ENCODE data around the gene HDHD3.
"Not testable (repeated sequence)": the region's sequence is repeated elsewhere in the genome, so short reads cannot be mapped to it uniquely, and the experiment has no call there.

HDHD3 gene

DNA sequence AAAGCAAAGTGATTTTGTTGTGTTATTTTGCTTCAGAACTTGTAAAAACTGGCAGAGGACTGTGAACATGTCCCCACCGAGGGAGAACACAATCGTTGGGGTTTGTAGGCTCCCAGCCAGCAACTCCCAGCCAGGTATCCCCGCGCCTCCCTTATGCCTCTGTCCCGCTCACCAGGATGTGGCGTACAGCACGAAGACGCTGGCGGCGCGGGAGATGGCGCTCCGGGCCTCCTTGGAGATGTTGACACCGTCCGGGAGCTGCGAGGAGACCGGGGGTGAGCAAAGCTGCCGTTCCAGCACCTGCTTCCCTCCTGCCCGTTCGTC lies 33.1 kb upstream of the HDHD3 start:
- peak overlapping the region; percentile 93 for H3K4me3 ChIP-seq (ENCODE audit: low read depth, low read length)
- TF ChIP-seq, protein P1, sequence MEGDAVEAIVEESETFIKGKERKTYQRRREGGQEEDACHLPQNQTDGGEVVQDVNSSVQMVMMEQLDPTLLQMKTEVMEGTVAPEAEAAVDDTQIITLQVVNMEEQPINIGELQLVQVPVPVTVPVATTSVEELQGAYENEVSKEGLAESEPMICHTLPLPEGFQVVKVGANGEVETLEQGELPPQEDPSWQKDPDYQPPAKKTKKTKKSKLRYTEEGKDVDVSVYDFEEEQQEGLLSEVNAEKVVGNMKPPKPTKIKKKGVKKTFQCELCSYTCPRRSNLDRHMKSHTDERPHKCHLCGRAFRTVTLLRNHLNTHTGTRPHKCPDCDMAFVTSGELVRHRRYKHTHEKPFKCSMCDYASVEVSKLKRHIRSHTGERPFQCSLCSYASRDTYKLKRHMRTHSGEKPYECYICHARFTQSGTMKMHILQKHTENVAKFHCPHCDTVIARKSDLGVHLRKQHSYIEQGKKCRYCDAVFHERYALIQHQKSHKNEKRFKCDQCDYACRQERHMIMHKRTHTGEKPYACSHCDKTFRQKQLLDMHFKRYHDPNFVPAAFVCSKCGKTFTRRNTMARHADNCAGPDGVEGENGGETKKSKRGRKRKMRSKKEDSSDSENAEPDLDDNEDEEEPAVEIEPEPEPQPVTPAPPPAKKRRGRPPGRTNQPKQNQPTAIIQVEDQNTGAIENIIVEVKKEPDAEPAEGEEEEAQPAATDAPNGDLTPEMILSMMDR (IDR thresholded peaks at IDR 0.05; ENCODE audit: low read depth, low read length): no peak

DNA sequence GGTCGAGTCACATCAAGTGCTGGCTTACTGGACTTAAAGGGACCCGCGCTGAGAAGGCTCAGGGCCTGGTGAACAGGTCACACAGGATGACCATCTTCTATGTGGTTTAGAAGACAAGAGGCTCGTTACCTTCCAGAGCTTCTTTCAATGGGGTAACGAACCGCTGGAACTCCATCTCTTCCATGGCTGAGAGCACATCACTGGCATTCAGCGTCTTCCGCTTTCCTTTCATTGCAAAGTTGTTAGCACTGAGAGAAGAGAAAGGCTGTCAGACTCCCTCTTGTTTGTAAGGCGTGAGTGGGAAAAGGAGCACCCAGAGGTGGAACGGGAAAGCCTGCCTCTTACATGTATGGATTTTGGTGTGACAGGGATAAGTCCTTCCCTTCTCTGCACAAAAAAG lies 32.7 kb upstream of the HDHD3 start:
- peak overlapping the region; percentile 93 for H3K4me3 ChIP-seq (ENCODE audit: low read depth, low read length)
- TF ChIP-seq, protein P1 (IDR thresholded peaks at IDR 0.05; ENCODE audit: low read depth, low read length): no peak

- TF ChIP-seq, protein P1 (IDR thresholded peaks at IDR 0.05; ENCODE audit: low read depth, low read length): peak; percentile 84
Measured at GRCh38 chr9:113406873-113407511, 30.2 kb upstream of the HDHD3 start.

GRCh38 chr9:113406353-113406752 lies 29.6 kb upstream of the HDHD3 start:
- H3K4me3 ChIP-seq (ENCODE audit: low read depth, low read length): not testable (repeated sequence)

More at GRCh38 chr9:113406873-113407511, 30.2 kb upstream of the HDHD3 start:
- not testable (repeated sequence) for H3K4me3 ChIP-seq (ENCODE audit: low read depth, low read length)

GRCh38 chr9:113403646-113404045 lies 26.9 kb upstream of the HDHD3 start:
- TF ChIP-seq, protein P1 (IDR thresholded peaks at IDR 0.05; ENCODE audit: low read depth, low read length): no peak
- H3K4me3 ChIP-seq (ENCODE audit: low read depth, low read length): no peak overlapping the region

GRCh38 chr9:113401027-113401792 lies 24.4 kb upstream of the HDHD3 start, which contains the start of gene ALAD:
Gene ALAD, minus strand, starts transcription at chr9:113401284. Its CDS starts 7,725 bp downstream, at chr9:113393559.
- TF ChIP-seq, protein P1 (IDR thresholded peaks at IDR 0.05; ENCODE audit: low read depth, low read length): peak; percentile 84
- peak within 1 kb of the TSS; percentile 78 for H3K4me3 ChIP-seq (ENCODE audit: low read depth, low read length)

GRCh38 chr9:113399646-113400200 lies 22.9 kb upstream of the HDHD3 start:
- TF ChIP-seq, protein P1 (IDR thresholded peaks at IDR 0.05; ENCODE audit: low read depth, low read length): no peak
- peak overlapping the region; percentile 78 for H3K4me3 ChIP-seq (ENCODE audit: low read depth, low read length)
